Mucosa of rectum (tissue), 2 donors: ENCODE results near the gene ZCCHC14.

Experiments used
- H3K27ac ChIP-seq, 2 donors: one replicate each; pipeline ENCODE4 v1.7.0; 2013; ENCODE audit warnings: inconsistent platforms in 2 of 2, low read depth in 2 of 2, low read length in 2 of 2
- H3K27me3 ChIP-seq, 2 donors: one replicate each; pipeline ENCODE4 v1.7.0; 2013; ENCODE audit warnings: low read length in 2 of 2; ENCODE audit not compliant: control insufficient read depth in 2 of 2, insufficient read depth in 2 of 2
- H3K36me3 ChIP-seq, 2 donors: one replicate each; pipeline ENCODE4 v1.7.0; 2013; ENCODE audit warnings: low read length in 2 of 2; ENCODE audit not compliant: control insufficient read depth in 2 of 2, insufficient read depth in 2 of 2
- H3K4me1 ChIP-seq, 2 donors: one replicate each; pipeline ENCODE4 v1.7.0; 2013; ENCODE audit warnings: low read length in 2 of 2, mild to moderate bottlenecking in 1 of 2; ENCODE audit not compliant: control insufficient read depth in 2 of 2, insufficient read depth in 2 of 2
- H3K4me3 ChIP-seq, 2 donors: one replicate each; pipeline ENCODE4 v1.7.0; 2013; ENCODE audit warnings: low read length in 2 of 2
- H3K9ac ChIP-seq, 2 donors: one replicate each; pipeline ENCODE4 v1.7.0; 2013; ENCODE audit warnings: low read length in 2 of 2, low read depth in 1 of 2, mild to moderate bottlenecking in 1 of 2
- H3K9me3 ChIP-seq, 2 donors: one replicate each; pipeline ENCODE4 v1.7.0; 2013; ENCODE audit warnings: low read length in 2 of 2; ENCODE audit not compliant: control insufficient read depth in 2 of 2
- donor health status: healthy.
- donor health status: Normal muscosa, but diverticular disease.

ZCCHC14 gene

DNA sequence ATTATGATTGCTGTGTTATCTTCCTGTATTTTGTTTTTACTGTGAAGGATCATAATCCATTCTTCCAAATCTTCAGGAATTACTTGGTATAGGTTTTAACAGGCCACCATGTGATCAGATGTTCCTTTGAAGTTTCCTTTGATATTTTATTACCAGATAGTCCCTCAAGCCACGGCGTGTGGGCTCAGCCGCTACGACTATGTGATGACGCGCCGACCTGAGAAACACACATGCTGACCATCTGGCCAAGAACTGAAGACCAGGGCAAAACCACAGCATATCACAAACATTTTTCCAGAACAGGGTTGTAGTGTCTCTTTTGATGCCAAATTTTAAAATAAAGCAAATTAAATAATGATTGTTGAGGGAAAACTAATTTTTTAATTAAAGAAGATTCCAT is 47.3 kb downstream of the ZCCHC14 start:
- Histone ChIP-seq H3K36me3 (peaks cover 13 to 28% of the 10 kb centered on the region in 2 donors), H3K4me1 (peaks cover 0 to 2% of the 10 kb centered on the region in 2 donors), H3K27me3 (no peaks in the 10 kb centered on the region), H3K9ac (no peak overlapping the region), H3K9me3 (no peaks in the 10 kb centered on the region), H3K4me3 (no peak overlapping the region), H3K27ac (no peak overlapping the region)

DNA sequence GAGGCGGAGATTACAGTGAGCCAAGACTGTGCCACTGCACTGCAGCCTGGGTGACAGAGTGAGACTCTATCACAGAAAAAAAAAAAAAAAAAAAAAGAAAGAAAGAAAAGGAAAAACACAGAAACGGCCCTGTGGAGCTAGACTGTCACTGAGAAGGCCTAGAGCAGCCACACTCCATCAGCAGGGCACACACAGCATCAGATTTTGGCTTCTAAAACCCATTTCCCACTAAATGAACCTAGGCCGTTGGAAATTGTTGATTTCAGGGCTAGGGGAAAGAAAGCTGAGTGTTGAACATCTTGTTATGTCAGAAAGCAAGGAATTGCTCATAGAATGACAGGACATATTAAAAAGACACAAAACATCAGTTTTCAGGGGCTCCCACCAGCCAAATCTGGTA is 48.9 kb downstream of the ZCCHC14 start:
- H3K36me3 ChIP-seq, result peaks cover 13 to 28% of the 10 kb centered on the region in 2 donors
- no peaks in the 10 kb centered on the region for H3K9me3 ChIP-seq
- no peak overlapping the region for H3K4me3 ChIP-seq
- peaks cover 0 to 2% of the 10 kb centered on the region in 2 donors for H3K4me1 ChIP-seq
- H3K27me3 ChIP-seq, result no peaks in the 10 kb centered on the region
- no peak overlapping the region for H3K27ac ChIP-seq
- no peak overlapping the region for H3K9ac ChIP-seq

DNA sequence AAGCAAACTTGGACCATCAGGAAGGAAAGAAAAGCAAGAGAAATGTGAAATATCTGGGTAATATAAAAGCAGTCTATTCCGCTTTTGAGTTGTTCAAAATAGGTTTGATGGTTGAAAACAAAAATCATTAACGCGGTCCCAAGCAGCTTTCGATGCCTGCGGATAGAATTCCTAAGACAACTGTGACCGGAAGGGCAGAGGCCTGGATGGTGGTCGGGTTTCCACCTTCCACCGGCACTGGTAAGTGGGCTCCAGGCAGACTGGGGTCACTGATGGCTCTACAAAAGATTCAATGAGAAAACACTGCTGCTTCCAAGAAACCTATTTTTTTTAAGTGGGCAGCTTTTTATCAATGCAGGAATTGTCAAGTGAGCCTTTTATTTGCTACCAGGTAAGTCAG is 49.8 kb downstream of the ZCCHC14 start:
- H3K4me1 ChIP-seq, result peaks cover 2 to 3% of the 10 kb centered on the region in 2 donors
- no peaks in the 10 kb centered on the region for H3K9me3 ChIP-seq
- peaks cover 9 to 20% of the 10 kb centered on the region in 2 donors for H3K36me3 ChIP-seq
- H3K27me3 ChIP-seq, result no peaks in the 10 kb centered on the region
- H3K9ac ChIP-seq, result no peak overlapping the region
- H3K4me3 ChIP-seq, result no peak overlapping the region
- no peak overlapping the region for H3K27ac ChIP-seq

DNA sequence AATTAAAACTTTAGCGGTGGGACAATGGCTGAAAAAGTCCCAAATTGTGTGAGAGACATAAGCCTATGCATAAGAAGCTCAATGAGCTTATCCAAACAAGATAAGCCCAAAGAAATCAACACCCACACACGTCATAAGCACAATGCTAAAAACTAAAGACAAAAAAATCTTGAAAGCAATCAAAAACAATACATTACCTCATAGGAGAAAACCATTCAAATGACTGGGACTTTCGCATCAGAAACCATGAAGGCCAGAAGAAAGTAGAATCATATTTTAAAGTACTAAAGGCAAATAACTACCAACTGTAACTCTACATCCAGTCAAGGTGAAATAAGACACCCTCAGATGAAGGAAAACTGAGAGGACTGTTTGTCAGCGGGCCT is 50.2 kb downstream of the ZCCHC14 start:
- Histone ChIP-seq H3K9ac (no peak overlapping the region), H3K9me3 (no peaks in the 10 kb centered on the region), H3K36me3 (peaks cover 9 to 17% of the 10 kb centered on the region in 2 donors), H3K4me3 (no peak overlapping the region), H3K4me1 (peaks cover 2 to 3% of the 10 kb centered on the region in 2 donors), H3K27ac (no peak overlapping the region), H3K27me3 (no peaks in the 10 kb centered on the region)

DNA sequence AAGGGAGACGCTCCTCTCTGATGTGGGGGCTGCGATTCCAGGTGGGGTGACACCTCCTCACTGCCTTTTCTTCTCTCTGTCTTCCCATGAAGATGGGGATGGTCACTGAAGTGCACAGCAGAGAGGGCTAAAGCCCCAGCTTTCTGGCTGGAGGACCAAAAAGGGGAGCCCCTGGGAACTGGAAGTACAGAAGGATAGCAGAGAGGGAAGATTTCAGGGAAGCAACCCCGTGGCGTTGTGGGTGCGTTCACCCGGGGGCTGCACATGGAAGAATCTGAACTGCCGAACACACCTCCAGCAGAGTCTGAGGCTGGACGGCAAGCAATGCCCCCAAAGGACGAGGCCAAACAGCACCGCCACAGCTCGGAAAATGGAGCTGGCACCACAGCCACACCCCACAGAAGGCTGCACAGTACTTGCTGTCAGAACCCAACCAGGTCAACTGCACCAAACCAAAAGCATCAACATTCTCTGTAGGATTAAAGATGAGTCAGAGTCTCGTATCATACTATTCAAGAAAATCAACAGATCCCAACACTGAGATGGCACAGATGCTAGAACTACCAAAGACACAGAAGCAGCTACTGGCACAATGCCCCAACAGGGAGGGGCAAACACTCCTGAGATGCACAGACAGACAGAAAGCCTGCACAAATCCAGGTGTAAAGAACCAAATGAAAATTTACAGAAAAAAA is 50.8 kb downstream of the ZCCHC14 start:
- Histone ChIP-seq H3K27ac (no peak overlapping the region), H3K27me3 (no peaks in the 10 kb centered on the region), H3K4me3 (no peak overlapping the region), H3K9ac (no peak overlapping the region), H3K9me3 (no peaks in the 10 kb centered on the region), H3K4me1 (peaks cover 2 to 3% of the 10 kb centered on the region in 2 donors), H3K36me3 (peaks cover 9 to 20% of the 10 kb centered on the region in 2 donors)

DNA sequence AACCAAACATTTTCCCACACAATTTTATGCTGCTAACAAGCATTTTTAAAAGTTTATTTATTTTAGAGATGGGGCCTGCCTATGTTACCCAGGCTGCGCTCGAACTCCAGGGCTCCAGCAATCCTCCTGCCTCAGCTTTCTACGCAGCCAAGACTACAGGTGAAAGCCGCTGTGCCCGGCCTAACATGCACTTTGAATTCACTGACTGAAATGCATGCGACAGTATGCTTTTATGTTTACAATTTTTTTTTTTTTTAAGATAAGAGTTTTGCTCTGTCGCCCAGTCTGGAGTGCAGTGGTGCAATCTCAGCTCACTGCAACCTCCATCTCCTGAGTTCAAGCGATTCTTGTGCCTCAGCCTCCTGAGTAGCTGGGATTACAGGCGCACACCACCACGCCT is 52.9 kb downstream of the ZCCHC14 start:
- Histone ChIP-seq H3K36me3 (peaks cover 8 to 12% of the 10 kb centered on the region in 2 donors), H3K9ac (no peak overlapping the region), H3K27me3 (no peaks in the 10 kb centered on the region), H3K4me3 (no peak overlapping the region), H3K9me3 (no peaks in the 10 kb centered on the region), H3K4me1 (peaks cover 5 to 6% of the 10 kb centered on the region in 2 donors), H3K27ac (no peak overlapping the region)

DNA sequence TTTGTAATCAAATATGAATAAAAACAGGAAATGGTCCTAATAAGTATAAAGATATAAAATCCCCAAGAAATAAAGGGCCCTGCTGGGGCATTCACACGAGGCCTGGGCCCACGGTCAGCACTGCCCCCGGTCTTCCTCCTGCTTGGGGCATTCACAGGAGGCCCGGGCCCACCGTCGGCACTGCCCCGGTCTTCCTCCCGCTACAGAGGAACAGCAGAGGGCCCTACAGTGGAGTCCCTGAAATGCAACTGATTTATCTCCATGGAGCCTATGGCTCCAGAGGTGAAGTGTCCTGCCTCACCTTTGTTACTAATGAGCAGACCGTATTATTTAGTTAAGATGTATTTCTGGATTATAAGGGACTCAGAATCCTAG is 54.2 kb downstream of the ZCCHC14 start:
- Histone ChIP-seq H3K9ac (no peak overlapping the region), H3K27ac (no peak overlapping the region), H3K27me3 (no peaks in the 10 kb centered on the region), H3K36me3 (peaks cover 3 to 7% of the 10 kb centered on the region in 2 donors), H3K4me1 (peaks cover 5 to 6% of the 10 kb centered on the region in 2 donors), H3K9me3 (no peaks in the 10 kb centered on the region), H3K4me3 (no peak overlapping the region)

DNA sequence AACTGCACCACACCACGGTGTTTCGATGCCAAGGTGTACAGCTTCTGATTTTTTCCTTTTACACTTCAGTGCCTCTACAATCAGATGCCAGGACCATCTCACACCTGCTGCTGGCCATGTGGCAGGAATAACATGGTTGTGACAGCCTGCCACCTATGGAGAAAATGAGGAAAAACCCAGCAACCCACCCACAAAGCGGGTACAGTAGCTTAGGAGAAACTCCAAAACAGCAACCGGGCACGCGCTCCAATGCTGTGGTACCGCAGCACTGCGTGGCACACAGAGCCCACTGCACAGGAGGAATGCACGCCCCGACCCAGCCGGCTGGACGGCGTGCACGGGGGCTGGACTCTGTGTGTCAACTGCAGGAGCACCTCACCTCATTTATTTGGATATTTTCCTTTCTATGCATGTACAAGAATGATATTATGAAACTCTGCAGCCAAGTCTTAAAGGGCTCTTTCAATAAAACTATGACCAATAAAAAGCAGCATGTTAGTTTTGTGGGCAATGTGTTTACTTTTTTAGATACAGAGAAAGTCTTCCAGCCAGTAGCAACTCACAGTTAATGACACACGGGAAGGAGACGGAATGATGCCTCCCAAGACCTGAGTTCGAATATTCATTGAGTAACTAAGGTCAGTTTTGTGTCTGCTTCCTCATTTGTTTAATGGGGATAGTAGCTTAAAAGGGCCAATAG is 54.8 kb downstream of the ZCCHC14 start:
- H3K4me3 ChIP-seq, result no peak overlapping the region
- H3K27me3 ChIP-seq, result no peaks in the 10 kb centered on the region
- H3K9me3 ChIP-seq, result no peaks in the 10 kb centered on the region
- no peak overlapping the region for H3K27ac ChIP-seq
- peaks cover 3 to 10% of the 10 kb centered on the region in 2 donors for H3K36me3 ChIP-seq
- H3K9ac ChIP-seq, result no peak overlapping the region
- H3K4me1 ChIP-seq, result peaks cover 5 to 6% of the 10 kb centered on the region in 2 donors

DNA sequence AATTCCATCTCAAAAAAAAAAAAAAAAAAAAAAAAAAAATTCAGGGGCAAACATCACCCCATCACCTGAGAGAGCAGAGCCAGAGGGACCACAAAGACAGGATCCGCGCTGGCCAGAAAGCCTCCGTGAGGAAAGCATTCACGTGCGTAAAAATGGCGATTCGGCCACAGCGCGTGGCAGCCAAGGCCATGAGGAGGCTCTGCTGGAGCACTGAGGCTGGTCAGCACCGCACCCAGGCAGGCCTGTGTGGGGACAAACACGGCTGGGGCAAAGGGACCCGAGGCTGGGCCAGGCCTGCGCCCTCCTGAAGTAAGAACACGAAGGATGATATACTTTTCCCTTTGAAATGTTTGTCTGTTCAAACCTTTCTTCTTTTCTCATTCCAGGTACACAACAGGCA is 55.5 kb downstream of the ZCCHC14 start:
- H3K36me3 ChIP-seq, result peaks cover 6 to 13% of the 10 kb centered on the region in 2 donors
- no peaks in the 10 kb centered on the region for H3K27me3 ChIP-seq
- H3K4me3 ChIP-seq, result no peak overlapping the region
- H3K27ac ChIP-seq, result no peak overlapping the region
- peaks cover 5 to 6% of the 10 kb centered on the region in 2 donors for H3K4me1 ChIP-seq
- no peaks in the 10 kb centered on the region for H3K9me3 ChIP-seq
- no peak overlapping the region for H3K9ac ChIP-seq
